ENCODE measurements around the gene MTX3. TPM values are rescaled to one million over a fixed set of nuclear protein-coding genes. Genes with fewer than 3 reads are reported as not detected.

The MTX3 gene
- total RNA-seq, 1 donor from 2014 or later: 16.8 TPM

- Histone ChIP-seq H3K36me3 (ENCODE audit: control insufficient read depth, insufficient read depth, low read length) (no peaks in the 10 kb centered on the region), H3K27me3 (ENCODE audit: control insufficient read depth, insufficient read depth, low read length) (no peaks in the 10 kb centered on the region), H3K4me3 (ENCODE audit: low read depth, low read length) (no peak overlapping the region)
- DNase-seq (ENCODE audit: low read depth): no peak
- TF ChIP-seq, protein P1, sequence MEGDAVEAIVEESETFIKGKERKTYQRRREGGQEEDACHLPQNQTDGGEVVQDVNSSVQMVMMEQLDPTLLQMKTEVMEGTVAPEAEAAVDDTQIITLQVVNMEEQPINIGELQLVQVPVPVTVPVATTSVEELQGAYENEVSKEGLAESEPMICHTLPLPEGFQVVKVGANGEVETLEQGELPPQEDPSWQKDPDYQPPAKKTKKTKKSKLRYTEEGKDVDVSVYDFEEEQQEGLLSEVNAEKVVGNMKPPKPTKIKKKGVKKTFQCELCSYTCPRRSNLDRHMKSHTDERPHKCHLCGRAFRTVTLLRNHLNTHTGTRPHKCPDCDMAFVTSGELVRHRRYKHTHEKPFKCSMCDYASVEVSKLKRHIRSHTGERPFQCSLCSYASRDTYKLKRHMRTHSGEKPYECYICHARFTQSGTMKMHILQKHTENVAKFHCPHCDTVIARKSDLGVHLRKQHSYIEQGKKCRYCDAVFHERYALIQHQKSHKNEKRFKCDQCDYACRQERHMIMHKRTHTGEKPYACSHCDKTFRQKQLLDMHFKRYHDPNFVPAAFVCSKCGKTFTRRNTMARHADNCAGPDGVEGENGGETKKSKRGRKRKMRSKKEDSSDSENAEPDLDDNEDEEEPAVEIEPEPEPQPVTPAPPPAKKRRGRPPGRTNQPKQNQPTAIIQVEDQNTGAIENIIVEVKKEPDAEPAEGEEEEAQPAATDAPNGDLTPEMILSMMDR (IDR thresholded peaks at IDR 0.05; ENCODE audit: insufficient read depth, low read length, poor library complexity, severe bottlenecking): no peak
Measured at GRCh38 chr5:79992891-79993657, 2.0 kb upstream of the MTX3 start.

DNA sequence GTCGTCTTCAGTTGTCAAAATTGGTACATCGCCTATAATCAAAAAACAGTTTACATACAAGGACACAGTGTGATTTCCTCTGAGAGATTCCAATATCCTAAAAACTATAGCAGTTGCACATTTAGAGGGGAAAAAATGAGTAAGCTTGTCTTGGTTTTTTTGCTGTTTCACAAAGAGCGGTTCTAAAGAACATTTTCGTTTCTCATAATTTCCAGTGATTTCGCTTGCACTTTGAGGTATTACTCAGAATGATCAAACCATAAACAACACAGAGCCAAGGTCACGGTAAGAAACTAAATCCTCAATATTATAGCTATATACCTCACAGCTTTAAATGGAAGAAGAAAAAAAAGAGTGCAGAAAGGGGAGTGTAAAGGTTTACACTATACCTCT lies 861 bp downstream of the MTX3 start:
- no peaks in the 10 kb centered on the region for H3K27me3 ChIP-seq (ENCODE audit: control insufficient read depth, insufficient read depth, low read length)
- no peaks in the 10 kb centered on the region for H3K36me3 ChIP-seq (ENCODE audit: control insufficient read depth, insufficient read depth, low read length)
- TF ChIP-seq, protein P1 (IDR thresholded peaks at IDR 0.05; ENCODE audit: insufficient read depth, low read length, poor library complexity, severe bottlenecking): no peak
- no peak for DNase-seq (ENCODE audit: low read depth)
- H3K4me3 ChIP-seq (ENCODE audit: low read depth, low read length): peak overlapping the region; percentile 99

GRCh38 chr5:79986260-79986659 lies 4.8 kb downstream of the MTX3 start:
- no peak for DNase-seq (ENCODE audit: low read depth)
- Histone ChIP-seq H3K36me3 (ENCODE audit: control insufficient read depth, insufficient read depth, low read length) (no peaks in the 10 kb centered on the region), H3K27me3 (ENCODE audit: control insufficient read depth, insufficient read depth, low read length) (no peaks in the 10 kb centered on the region), H3K4me3 (ENCODE audit: low read depth, low read length) (no peak overlapping the region)
- TF ChIP-seq, protein P1 (IDR thresholded peaks at IDR 0.05; ENCODE audit: insufficient read depth, low read length, poor library complexity, severe bottlenecking): no peak

DNA sequence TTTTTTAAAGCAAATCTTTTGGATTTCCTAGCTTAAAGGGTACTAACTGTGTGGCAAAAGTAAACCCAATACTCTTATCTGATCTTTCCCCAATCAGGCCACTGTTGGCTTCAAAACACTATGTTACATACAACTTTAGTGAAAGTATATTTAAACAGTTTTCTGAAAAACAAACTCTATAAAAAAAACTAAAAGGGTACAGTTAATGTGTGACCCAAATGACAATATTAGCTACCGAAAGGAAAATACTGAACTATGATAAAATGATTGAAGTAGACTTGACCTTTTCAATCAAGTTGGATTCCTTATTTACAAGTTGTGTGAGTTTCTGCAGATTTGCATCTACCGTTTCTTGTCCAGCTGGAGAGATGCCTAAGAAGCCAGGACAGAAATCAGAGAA lies 5.8 kb downstream of the MTX3 start:
- TF ChIP-seq, protein P1 (IDR thresholded peaks at IDR 0.05; ENCODE audit: insufficient read depth, low read length, poor library complexity, severe bottlenecking): no peak
- Histone ChIP-seq H3K36me3 (ENCODE audit: control insufficient read depth, insufficient read depth, low read length) (no peaks in the 10 kb centered on the region), H3K4me3 (ENCODE audit: low read depth, low read length) (no peak overlapping the region), H3K27me3 (ENCODE audit: control insufficient read depth, insufficient read depth, low read length) (no peaks in the 10 kb centered on the region)
- no peak for DNase-seq (ENCODE audit: low read depth)

GRCh38 chr5:79984363-79984762 lies 6.7 kb downstream of the MTX3 start:
- no peak overlapping the region for H3K4me3 ChIP-seq (ENCODE audit: low read depth, low read length)
- H3K36me3 ChIP-seq (ENCODE audit: control insufficient read depth, insufficient read depth, low read length): no peaks in the 10 kb centered on the region
- TF ChIP-seq, protein P1 (IDR thresholded peaks at IDR 0.05; ENCODE audit: insufficient read depth, low read length, poor library complexity, severe bottlenecking): no peak
- no peak for DNase-seq (ENCODE audit: low read depth)
- no peaks in the 10 kb centered on the region for H3K27me3 ChIP-seq (ENCODE audit: control insufficient read depth, insufficient read depth, low read length)

DNA sequence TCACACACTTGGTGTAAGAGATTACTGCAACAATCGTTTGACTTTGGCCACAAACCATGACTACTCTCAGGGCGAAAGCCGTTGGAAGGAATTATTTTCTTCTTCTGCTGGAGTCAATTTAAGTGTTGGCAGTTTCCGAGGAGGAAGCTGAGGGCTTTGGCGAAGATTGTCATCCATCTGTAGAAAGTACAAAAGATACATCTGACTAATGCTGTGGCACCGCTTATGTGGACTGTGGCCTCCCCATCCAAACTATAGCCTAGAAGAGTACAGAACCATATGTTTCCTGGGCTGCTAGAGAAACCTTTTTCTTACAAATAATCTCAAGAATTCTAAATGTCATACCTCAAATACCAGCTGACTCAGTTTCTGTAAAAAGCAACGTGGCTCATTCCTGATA lies 7.4 kb downstream of the MTX3 start:
- no peak overlapping the region for H3K4me3 ChIP-seq (ENCODE audit: low read depth, low read length)
- DNase-seq (ENCODE audit: low read depth): no peak
- TF ChIP-seq, protein P1 (IDR thresholded peaks at IDR 0.05; ENCODE audit: insufficient read depth, low read length, poor library complexity, severe bottlenecking): no peak
- no peaks in the 10 kb centered on the region for H3K36me3 ChIP-seq (ENCODE audit: control insufficient read depth, insufficient read depth, low read length)
- no peaks in the 10 kb centered on the region for H3K27me3 ChIP-seq (ENCODE audit: control insufficient read depth, insufficient read depth, low read length)

Measured in kidney epithelial cell (primary cell).